Measurements from ENCODE around the gene ACTL7B.

DNA sequence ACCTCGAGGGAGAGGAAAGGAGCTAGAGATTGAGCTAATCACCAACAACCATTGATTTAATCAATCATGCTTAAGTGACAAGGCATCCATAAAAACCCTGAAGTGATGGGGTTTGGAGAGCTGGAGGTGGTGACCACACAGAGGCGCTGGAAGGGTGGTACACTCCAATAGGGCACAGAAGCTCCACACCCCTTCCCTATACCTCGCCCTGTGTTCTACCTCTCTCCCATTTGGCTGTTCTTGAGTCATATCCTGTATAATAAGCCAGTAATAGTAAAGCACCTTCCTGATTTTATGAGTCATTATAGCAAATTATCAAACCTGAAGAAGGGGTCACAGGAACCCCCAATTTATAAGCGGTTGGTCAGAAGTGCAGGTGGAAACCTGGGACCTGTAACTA, 18.3 kb downstream of the ACTL7B start:
- TF ChIP-seq POLR2A (IDR thresholded peaks at IDR 0.05; ENCODE audit: low read depth, low read length): no peak
- no peak for TF ChIP-seq MXI1 (IDR thresholded peaks at IDR 0.05; ENCODE audit: borderline replicate concordance, low read depth, low read length)
- TF ChIP-seq, protein P1, sequence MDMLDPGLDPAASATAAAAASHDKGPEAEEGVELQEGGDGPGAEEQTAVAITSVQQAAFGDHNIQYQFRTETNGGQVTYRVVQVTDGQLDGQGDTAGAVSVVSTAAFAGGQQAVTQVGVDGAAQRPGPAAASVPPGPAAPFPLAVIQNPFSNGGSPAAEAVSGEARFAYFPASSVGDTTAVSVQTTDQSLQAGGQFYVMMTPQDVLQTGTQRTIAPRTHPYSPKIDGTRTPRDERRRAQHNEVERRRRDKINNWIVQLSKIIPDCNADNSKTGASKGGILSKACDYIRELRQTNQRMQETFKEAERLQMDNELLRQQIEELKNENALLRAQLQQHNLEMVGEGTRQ (IDR thresholded peaks at IDR 0.05; ENCODE audit: low read depth, low read length): no peak
- TF ChIP-seq, protein P2, sequence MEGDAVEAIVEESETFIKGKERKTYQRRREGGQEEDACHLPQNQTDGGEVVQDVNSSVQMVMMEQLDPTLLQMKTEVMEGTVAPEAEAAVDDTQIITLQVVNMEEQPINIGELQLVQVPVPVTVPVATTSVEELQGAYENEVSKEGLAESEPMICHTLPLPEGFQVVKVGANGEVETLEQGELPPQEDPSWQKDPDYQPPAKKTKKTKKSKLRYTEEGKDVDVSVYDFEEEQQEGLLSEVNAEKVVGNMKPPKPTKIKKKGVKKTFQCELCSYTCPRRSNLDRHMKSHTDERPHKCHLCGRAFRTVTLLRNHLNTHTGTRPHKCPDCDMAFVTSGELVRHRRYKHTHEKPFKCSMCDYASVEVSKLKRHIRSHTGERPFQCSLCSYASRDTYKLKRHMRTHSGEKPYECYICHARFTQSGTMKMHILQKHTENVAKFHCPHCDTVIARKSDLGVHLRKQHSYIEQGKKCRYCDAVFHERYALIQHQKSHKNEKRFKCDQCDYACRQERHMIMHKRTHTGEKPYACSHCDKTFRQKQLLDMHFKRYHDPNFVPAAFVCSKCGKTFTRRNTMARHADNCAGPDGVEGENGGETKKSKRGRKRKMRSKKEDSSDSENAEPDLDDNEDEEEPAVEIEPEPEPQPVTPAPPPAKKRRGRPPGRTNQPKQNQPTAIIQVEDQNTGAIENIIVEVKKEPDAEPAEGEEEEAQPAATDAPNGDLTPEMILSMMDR (conservative IDR thresholded peaks at IDR 0.05; ENCODE audit: low read depth, low read length): no peak
- no peak for TF ChIP-seq CEBPB (IDR thresholded peaks at IDR 0.05; ENCODE audit: low read depth, low read length)
- no peak for TF ChIP-seq MAFK (IDR thresholded peaks at IDR 0.05; ENCODE audit: low read depth, low read length)
- no peak for TF ChIP-seq RFX5 (IDR thresholded peaks at IDR 0.05; ENCODE audit: low read depth, low read length)
- TF ChIP-seq RAD21 (IDR thresholded peaks at IDR 0.05; ENCODE audit: low read length): no peak
- TF ChIP-seq, protein P3, sequence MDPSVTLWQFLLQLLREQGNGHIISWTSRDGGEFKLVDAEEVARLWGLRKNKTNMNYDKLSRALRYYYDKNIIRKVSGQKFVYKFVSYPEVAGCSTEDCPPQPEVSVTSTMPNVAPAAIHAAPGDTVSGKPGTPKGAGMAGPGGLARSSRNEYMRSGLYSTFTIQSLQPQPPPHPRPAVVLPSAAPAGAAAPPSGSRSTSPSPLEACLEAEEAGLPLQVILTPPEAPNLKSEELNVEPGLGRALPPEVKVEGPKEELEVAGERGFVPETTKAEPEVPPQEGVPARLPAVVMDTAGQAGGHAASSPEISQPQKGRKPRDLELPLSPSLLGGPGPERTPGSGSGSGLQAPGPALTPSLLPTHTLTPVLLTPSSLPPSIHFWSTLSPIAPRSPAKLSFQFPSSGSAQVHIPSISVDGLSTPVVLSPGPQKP (IDR thresholded peaks at IDR 0.05; ENCODE audit: borderline replicate concordance, low read depth, low read length): no peak
- no peak for TF ChIP-seq SMC3 (IDR thresholded peaks at IDR 0.05; ENCODE audit: low read depth, low read length)

Data from IMR-90 (cell line).